Activated T-cell treated with anti-CD3 and anti-CD28 coated beads for 4 hours (primary cell): Measurements from ENCODE around the gene TRIO.
"Not testable (repeated sequence)": the region's sequence is repeated elsewhere in the genome, so short reads cannot be mapped to it uniquely, and the experiment has no call there.

Experiments used
- DNase-seq: peaks from one replicate; pipeline ENCODE4 v3.0.0-alpha.2; 2020

The TRIO gene

GRCh38 chr5:14189680-14190079, 46.5 kb downstream of the TRIO start:
- no peak for DNase-seq

DNA sequence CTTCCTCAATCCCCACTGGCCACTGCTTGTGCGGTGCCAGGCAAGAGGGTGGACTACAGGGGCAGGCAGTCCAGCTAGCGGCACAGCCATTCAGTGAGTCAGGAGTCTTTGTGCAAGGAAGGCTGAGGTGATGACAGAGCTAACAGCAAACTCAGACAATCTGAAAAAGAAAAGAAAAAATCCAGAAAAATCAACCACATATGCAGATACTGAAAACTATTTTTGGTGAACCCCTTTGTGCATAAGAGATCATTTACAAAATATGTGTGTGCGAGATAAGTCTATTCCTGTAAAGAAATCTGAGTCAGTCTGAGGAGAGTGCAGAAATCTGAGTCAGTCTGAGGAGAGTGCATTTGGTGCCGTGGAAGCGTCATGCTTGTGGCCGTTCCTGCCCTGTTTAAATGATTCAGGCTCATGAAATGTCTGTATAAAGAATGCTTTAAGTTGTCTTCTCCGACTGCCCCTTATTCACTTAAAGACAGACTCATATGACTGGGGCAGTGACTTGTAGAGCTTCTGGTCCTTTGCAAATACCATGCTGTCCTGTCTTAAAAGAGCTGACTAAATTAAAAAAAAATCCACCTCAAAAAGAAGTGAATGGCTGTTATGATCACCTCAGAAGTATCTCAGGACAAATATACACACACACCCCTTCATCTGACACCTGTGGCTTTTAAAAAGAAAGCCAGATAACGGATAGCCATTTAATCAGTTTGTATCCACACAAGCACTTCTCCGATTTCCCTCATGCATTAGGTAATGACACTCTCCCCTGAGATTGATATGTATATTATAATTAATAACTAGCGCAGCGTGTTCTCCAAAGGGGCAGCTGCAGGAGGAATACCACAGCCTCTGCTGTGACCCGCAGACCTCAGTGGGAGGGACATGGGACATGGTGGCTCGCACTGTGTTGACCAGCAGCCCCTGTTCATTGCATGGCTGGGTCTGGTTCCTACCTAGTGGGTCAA, 47.3 kb downstream of the TRIO start:
- DNase-seq, result no peak

- no peak for DNase-seq
These were observed 48.2 kb downstream of the TRIO start for GRCh38 chr5:14191325-14191724.

DNA sequence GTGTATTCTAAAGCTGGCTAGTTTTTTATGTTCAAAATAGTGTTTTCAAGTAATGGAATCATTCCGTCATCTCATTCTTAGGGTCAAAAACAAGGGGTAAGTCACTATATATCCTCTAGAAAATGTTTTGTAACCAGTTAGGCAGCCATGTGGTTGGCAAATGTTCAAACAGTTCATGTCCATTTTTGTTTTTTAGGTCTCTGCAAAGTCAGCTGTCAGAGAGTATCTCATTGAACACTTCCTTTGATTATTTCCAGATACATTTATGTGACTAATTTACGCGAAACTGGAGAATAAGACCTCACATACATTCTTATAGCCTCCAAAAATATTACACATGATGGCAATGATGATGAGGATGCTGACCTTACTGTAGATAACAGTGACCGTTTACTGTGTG, 50.4 kb downstream of the TRIO start:
- DNase-seq, result no peak

DNA sequence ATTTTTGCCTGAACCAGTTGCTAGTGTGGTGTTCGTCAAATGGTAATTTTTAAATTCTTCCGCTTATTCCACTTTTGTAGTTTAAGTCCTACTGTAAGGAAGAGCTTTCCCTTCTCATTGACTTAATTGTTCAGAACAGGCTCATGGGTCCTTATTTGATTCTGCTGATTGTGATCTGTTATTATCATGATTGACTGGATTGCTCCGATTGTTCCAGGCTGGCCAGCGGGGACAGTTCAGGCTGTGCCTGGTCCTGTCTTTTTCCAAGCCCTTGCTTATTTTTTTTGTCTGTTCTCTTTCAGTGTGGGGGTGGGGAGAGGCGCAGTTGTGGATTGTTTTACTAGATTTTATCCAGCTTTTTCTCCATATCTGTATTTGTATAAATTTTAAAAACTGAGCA, 52.4 kb downstream of the TRIO start:
- no peak for DNase-seq

DNA sequence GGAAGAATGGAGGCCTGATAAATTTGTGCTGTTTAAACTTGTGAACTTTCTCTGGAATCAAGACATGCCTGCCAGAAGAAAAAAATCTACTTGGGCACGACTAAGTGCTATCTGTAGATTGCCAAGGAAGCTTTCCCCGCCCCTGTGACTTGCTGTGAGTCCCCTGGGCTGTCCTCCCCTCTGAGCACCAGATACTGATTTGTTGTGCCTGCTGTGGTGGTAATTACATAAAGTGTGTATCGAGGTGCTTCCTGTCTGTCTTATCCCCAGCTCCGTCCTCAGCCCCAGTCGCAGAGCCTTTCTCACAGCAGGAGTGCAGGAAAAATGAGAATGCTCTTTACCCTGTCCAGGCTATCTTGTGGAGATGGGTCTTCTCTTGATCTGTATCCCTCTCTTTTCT, 53.9 kb downstream of the TRIO start:
- no peak for DNase-seq

DNA sequence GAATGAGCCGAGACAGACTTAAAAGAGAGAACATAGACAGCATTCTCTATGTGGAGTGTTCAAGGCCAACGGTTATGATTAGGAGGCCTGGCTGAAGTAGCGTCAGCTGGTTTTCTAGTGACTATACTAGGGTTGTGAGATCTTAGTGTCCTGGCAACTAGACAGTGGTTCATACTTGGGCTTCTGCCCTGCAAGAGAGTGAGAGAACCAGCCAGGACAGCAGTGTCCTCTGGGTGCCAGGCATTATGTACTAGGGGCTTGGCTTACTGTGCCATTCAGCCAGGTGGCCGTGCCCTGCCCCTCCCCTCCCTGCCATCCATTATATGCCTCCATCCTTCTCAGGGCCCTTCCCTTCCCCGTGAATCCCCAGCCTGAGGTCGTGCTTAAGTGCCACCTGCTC, 56.8 kb downstream of the TRIO start:
- no peak for DNase-seq

GRCh38 chr5:14200312-14200990, 57.3 kb downstream of the TRIO start:
- DNase-seq, result no peak

GRCh38 chr5:14201325-14202045, 58.3 kb downstream of the TRIO start:
- no peak for DNase-seq

DNA sequence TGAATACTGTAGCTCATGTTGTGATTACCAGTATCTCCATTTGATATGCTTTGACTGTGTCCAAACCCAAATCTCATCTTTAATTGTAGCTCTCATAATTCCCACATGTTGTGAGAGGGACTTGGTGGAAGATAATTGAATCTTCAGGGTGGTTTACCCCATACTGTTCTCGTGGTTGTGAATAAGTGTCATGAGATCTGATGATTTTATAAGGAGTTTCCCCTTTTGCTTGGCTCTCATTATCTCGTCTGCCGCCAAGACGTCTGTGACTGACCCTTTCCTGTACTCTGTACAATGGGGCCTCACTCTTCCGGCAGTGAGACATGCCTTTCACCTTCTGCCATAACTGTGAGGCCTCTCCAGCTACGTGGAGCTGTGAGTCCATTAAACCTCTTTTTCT, 59.3 kb downstream of the TRIO start:
- no peak for DNase-seq

DNA sequence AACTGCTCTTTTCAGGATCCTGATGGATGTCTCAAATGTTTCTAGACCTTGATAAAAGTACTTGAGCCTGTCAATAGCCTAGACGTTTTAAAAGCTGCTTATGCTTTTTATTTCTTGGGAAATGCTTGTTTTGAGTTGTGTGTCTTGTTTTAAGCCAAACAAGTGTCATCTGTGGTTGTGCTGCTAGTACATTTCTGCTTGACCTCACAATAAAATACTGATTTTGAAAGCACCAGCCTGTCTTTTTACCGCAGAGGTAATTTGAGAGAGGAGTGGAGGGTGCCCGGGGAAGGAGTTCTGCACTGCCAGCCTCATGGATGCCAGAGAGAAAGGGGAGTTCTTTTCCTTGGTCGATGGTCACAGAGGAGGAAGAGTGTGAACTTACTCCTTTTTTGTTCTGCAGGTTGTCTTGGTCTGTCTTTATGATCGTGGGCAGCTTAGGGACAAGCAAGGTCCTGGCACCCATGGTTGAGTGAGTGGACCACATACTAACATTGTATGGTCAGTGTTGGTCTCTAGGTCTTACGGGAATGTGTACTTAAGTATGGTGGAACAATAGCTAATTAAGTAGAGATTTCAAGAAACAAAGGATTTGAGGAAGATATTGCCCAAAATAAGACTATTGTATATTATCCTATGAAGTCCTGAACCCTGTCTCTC, 61.0 kb downstream of the TRIO start:
- DNase-seq, result no peak

- DNase-seq, result no peak
These were observed 61.7 kb downstream of the TRIO start for GRCh38 chr5:14204785-14205321.

DNA sequence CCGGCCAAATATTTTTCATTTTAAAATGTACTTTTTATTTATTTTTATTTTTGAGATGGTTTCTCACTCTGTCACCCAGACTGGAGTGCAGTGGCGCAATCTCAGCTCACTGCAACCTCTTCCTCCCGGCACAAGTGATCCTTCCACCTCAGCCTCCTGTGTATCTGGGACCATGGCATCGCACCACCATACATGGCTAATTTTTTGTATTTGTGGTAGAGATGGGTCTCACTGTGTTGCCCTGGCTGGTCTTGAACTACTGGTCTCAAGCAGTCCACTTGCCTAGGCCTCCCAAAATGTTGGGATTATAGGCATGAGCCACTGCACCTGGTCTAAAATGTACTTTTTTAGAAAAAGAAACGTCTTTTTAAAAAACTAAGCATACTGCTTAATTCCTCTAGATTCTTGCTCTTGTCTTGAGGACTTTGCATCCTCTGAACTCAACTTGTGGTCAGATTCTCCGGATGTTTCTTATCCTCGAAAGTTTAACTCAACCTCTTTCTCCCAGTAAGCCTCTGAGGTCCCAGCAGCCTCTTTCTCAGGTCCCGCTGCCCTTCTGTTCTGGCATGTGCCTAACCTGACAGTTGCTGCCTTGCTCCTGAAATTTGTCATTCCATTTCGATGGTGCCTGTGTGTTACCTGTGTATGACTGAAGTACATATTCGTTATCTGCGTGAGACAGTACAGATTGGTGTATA, 63.0 kb downstream of the TRIO start:
- DNase-seq, result no peak

DNA sequence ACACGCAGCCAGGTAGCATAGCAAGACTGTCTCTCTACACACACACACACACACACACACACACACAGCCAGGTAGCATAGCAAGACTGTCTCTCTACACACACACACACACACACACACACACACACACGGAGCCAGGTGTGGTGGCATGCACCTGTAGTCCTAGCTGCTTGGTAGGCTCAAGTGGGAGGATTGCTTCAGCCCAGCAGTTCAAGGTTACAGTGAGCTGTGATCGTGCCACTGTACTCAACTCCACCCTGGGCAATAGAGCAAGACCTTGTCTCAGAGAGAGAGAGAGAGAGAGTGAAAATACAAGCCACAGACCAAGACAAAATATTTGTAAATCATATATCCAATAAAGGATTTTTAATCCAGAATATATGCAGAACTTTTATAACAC, 64.3 kb downstream of the TRIO start:
- not testable (repeated sequence) for DNase-seq

DNA sequence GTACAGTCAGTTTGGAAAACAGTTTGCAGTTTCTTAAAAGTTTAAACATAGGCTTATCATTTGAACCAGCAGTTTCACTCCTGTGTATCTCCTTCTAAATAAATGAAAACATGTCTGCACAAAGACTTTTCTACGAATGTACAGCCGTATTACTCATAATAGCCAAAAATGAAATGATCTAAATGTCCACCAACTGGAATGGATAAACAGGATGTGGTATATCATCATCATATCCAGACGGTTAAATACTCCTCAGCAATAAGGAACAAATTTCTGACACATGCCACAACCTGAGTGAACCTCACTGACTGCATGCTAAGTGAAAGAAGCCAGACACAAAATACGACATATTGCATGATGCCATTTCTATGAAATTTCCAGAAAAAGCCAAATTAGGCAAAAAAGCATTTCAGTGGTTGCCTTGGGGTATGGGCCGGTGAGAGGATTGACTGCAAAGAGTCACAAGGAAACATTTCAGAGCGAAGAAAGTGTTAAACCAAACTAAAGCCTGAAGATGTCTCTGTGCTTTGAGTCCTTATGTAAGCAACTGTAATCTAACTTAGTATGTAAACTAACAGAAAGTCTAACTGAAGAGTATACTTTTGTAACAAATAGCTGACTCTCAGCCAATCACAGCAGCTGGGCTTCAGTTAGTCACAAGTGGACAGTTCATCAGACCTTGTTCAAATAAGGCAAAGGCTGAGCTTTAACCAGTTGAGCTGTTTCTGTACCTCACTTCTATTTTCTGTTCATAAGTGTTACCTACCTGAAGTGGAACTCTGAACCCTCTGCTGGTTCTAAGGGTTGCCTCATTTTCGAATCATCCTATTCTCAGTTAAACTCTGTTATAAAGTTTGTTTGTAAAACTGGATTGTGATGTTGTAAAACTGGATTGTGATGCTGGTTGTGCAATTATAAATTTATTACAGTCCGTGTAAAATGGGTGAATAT, 65.2 kb downstream of the TRIO start:
- no peak for DNase-seq

- DNase-seq, result no peak
These were observed 66.2 kb downstream of the TRIO start for GRCh38 chr5:14209222-14209822.

DNA sequence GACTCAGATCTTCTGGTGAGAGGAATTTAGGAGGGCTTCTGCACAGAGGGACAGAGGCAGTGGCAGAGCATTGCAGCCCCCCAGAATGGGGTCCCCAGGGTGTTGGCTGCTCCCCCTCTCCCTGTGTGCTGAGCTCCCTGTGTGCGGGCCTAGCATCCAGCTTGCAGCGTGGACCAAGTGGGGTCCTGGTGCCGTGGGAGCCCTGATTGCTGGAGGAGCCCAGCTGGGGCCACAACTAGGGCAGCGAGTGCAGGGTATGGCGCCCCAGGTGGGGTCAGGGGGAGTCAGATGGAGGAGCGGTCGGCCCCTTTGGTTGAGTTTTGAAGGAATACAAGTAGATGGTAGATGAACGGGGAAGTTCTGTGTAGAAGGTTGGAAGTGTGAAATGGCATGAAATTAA, 66.7 kb downstream of the TRIO start:
- no peak for DNase-seq

DNA sequence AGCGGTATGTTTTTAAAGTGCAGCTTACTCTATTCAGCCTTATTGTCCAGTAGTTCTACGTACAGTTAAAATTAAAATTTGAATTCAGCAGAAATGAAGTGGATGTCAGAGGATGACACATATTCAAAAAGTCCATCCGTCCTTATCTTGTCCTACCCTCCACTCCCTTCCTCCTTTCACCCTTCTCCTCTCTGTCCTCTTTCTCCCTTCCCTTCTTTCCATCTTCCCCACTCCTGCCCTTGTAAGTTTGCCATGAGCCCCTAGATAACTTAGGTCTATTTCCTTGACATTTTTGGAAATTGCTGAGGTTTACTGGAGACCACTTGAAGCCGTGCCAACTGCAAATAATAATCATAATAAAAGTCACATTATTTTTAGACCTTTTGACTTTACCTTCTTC, 67.6 kb downstream of the TRIO start:
- DNase-seq, result no peak

DNA sequence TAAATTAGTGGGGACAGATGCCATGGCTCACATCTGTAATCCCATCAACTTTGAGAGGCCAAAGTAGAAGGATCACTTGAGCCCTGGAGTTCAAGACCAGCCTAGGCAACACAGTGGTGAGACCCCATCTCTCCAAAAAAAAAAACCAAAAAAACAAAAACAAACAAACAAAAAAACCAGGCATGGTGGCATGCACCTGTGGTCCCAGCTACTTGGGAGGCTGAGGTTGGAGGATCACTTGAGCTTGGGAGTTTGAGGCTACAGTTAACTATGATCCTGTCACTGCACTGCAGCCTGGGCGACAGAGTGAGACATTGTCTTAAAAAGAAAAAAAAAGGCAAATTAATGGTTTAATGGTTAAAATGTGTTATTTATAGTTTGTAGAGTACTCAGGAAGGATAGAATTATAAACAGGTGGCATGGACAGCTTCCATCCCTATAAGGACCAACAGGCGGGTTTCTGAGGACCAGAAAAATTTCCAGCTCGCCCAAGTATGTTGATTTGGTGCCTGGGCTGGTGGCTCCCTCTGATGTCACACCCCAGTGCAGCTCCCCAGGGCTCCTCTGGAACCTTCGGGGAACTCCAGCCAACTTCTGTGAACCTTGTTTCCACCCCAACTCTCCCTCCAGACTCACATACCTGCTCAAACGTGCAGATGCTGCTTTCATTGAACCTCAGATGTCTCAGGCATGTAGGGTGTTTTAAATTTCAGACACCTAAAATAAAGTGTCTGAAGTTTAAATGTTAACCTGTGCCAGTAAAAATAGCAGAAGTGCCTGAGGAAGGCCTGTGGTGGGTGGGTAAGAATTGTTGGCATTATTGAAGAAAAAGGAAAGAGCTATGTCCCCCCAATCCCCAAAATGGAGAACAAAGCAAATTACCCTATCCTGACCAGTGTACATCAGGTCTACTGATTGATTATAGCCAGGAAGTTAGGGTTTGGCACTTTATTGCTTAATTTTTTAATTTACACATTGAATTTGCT, 69.0 kb downstream of the TRIO start:
- DNase-seq, result no peak
